Bronchial epithelial cell (primary cell): Measurements from ENCODE around the gene NEMP2. TPM values are rescaled to one million over a fixed set of nuclear protein-coding genes. Genes with fewer than 3 reads are reported as not detected.

Source experiments
- DNase-seq: peaks from one replicate; pipeline ENCODE4 v3.0.0-alpha.2; 2010; ENCODE audit warnings: low read depth
- FAIRE-seq: peaks from 2 replicates; lab custom pipeline; 2011; peaks lifted over from hg19 to GRCh38; lab: Jason Lieb, UNC
- H3K27me3 ChIP-seq: 2 replicates; pipeline ENCODE4 v1.5.1; 2011; ENCODE audit warnings: low read length; ENCODE audit not compliant: control insufficient read depth, insufficient read depth
- H3K36me3 ChIP-seq: 2 replicates; pipeline ENCODE4 v1.5.1; 2011; ENCODE audit warnings: low read length; ENCODE audit not compliant: control insufficient read depth, insufficient read depth
- H3K4me3 ChIP-seq: 2 replicates; pipeline ENCODE4 v1.5.1; 2011; ENCODE audit warnings: mild to moderate bottlenecking, low read depth, low read length, control low read depth
- CTCF ChIP-seq: IDR thresholded peaks from 2 replicates; pipeline ENCODE4 v1.5.1; 2011; ENCODE audit warnings: mild to moderate bottlenecking, moderate library complexity, low read length, control low read depth, inconsistent platforms; ENCODE audit not compliant: insufficient read depth, severe bottlenecking
- total RNA-seq: library from RNA; depleted of rRNA; stranded (reverse); fragments of >200 nt; gene quantifications from 2 replicates; pipeline ENCODE4 v1.2.1, GENCODE V29; 2014

NEMP2 gene
- total RNA-seq, 1 donor from 2014 or later, result 1.8 TPM

DNA sequence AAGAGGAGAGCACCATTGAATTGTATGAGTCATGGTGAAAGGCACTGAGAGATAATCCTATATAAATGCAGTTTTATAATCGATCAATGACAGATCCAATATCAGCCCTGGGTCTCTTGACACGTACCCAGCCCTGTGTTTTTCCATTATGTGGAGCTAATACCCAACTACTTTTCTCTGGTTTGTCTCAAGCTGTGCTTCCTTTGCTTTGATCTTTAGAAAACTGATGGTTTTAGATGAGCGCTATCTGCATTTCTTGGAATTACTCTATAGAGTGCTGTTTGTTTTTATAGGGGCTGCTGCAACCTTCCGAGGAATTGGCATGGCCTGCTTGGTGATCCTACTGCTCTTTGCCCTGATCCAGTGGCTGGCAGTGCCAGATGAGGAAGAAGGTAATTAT, 45.0 kb downstream of the NEMP2 start:
- peaks cover 4% of the 10 kb centered on the region for H3K36me3 ChIP-seq
- TF ChIP-seq CTCF, result no peak
- DNase-seq (no peak), FAIRE-seq (no peak)
- no peaks in the 10 kb centered on the region for H3K27me3 ChIP-seq
- no peak overlapping the region for H3K4me3 ChIP-seq

DNA sequence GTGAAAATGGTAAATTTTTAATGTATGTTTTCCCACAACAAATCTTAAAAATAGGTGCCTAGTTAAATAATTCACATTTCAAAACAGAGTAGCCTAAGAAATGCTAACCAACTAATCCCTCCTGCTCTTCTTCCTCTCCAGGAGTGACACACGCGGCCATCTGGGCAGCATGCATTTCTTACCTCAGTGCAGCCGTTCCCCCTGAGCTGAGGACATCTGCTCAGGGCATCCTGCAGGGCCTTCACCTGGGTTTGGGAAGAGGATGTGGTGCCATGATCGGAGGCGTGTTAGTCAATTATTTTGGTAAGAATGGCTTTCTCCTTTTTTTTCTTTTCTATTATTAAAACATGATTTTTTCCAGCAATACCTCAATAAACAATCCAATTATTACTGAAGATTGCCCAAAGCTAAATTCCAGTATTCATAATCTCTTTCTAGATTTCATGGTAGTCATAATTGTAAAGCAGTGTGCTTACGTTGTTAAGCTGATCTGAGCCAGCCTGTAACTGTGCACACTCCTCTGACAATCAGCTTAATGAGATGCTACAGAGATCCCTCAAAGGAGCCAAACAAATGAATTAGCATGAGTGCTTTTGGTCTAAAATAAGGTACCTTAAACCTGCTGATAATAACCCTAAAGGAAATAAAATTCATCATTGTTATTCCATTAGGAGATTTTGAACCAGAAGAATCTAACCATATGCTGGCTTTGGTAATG, 45.8 kb downstream of the NEMP2 start:
- Histone ChIP-seq H3K27me3 (no peaks in the 10 kb centered on the region), H3K4me3 (no peak overlapping the region), H3K36me3 (peaks cover 4% of the 10 kb centered on the region)
- no peak for TF ChIP-seq CTCF
- DNase-seq, result no peak
- FAIRE-seq, result no peak

DNA sequence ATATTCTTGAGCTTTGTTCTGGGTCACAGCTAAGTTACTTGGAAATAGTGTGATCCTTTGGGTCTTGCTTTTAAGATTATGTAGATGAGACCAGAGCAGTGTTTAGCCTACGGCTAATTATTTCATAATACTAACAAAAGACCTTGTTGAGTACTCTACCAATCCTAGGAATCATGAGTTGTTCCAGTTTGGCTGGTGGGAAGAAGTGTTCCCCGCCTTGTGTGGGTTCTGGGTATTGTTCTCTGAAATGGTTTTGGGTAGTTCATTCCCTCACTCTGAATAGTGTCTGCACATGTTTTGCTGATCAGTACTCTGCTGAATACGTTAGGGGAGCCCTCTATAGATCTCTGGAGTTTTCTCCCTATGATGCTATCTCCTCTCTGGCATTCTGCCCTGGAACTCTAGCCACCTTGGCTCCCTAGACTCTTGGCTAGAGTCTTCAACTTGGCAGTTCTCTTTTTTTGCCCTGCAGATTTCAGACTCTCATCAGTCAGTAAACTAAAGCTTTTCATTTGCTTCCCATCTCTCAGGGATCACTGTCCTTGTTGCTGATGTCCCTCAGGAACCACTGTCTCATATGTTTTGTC, 48.4 kb downstream of the NEMP2 start:
- FAIRE-seq (no peak), DNase-seq (no peak)
- TF ChIP-seq CTCF, result no peak
- Histone ChIP-seq H3K4me3 (no peak overlapping the region), H3K27me3 (no peaks in the 10 kb centered on the region), H3K36me3 (peaks cover 4% of the 10 kb centered on the region)

DNA sequence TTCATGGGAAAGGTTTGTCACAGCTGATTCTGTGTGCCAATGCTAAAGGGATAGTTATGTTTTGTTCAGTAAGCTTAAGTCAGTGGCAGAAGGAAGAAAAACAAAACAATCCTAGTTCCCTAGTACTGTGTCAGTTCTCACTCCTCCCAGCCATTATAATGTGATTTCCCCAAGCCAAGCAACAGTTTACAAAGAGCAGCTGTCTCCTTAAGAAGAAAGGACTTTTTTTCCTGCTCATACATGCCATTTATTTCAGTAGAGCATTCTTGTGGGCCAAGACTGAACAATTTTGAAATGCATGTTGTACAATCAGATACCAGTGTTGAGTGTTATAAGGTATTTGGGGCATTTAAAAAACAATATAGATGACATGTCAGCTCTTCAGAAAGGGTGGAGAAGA, 52.1 kb downstream of the NEMP2 start:
- FAIRE-seq (no peak), DNase-seq (no peak)
- Histone ChIP-seq H3K36me3 (no peaks in the 10 kb centered on the region), H3K4me3 (no peak overlapping the region), H3K27me3 (no peaks in the 10 kb centered on the region)
- no peak for TF ChIP-seq CTCF

DNA sequence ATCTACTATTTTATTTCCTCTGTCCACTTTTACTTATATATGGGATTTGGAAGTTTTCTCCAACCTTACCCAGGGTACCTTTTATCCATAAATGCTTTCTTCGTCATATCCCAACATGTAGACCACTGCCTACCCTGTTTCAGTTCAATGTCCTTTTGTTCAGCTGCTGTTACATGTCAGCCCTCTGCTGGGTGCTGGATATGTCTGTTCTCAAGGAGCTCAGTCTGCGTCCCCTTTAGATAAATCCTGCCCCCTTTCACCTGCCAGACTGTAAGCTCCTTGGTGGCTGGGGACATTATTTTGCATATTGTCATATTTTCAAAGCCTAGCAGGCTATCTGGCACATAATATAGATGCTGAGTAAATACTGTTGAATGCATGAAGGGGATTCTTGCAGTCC, 53.2 kb downstream of the NEMP2 start:
- no peak overlapping the region for H3K4me3 ChIP-seq
- FAIRE-seq (no peak), DNase-seq (no peak)
- H3K27me3 ChIP-seq, result no peaks in the 10 kb centered on the region
- no peaks in the 10 kb centered on the region for H3K36me3 ChIP-seq
- no peak for TF ChIP-seq CTCF
